A549 treated with CORT108297 at 1 μM for 4 hours (cell line): ENCODE results near the gene C12orf43. TPM values are rescaled to one million over a fixed set of nuclear protein-coding genes. Genes with fewer than 3 reads are reported as not detected.

Experiments
- total RNA-seq: library from RNA; stranded (reverse); fragments of 200-300 nt; extraction: Qiagen RNA extraction; gene quantifications from 5 replicates; pipeline ENCODE4 v1.2.3, GENCODE V29; 2022

C12orf43 gene
- total RNA-seq: 23.7 to 25.2 TPM (median 24.7 TPM) in 5 replicates

DNA sequence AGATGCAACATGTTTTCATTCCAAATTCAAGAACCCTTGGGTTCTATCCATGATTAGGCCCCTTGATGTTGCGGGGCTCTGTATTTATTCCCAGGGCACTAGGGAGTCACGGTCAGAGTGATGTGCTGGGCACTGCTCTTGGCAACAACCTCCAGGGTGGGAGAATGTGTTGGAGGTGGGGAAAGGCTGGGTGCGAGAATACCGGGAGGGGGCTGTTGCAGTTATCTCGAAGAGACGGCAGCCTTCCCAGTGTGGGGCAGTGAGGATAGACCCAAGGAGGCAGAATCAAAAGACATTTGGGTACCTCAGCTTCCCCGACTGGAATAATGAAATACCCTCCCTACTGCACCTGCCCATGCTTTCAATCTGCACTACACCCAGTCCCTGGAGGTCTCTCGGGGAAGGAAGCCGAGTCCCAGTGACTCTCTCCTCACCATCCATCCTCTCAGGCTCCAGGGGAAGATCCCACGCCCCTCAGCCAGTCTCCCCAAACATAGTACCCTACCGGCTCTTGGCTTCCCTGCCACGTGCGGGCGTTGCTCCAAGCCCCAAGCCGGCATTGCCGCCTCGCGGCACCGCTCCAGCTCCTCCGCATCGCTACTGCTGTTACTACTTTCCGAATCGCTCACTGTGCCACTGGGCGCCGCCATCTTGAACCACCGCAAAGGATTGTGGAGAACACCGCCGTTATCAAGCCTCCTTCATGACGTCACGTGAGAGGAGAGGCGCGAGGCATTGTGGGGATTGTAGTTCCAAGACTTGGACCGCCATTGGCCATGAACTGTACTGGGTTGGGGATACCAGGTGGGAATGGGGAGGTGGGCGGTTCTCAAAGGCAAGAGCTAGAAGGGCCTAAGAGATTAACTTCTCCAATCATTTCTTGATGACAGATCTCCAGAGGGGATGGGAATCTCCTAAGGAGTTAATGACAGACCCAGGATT lies at the start of gene C12orf43:
TSS of gene C12orf43 (minus strand) at position 663 of the 942 bp plus-strand sequence. CDS start at position 650, 13 bp downstream.

DNA sequence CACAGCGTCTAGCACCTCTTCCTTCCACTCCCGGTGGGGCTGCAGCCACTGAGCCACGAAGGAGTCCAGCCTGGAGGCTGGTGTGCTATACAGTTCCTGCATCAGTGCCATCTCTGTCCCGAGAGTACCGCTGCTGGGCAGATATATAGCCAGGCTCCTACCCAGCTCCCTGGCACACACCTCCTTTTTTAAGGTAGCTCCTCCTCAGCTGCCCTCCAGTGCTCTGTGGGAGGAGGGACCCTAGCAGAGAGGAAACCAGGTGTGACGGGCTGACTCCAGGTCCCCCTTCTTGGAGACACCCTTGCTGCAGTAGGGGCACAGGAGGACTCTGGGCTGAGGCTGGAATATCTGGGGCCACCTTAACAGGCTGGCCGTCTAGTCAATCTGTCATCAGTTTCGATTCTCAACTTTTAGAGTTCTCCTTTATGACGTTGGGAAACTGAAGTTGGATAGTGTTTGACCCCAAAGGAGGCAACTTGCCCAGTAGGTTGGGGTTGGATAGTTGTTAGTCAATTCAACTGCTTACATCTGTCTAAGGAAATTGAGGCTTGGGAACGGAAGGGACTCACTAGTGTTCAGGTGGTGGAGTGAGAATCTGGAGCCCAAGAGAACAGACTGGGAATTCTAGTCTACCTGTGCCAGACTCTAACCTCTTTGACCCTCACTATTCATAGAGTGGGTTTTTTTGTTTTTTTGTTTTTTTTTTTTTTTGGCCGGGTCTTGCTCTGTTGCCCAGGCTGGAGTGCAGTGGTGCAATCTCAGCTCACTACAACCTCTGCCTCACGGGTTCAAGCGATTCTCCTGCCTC lies 22.8 kb upstream of the C12orf43 start, which contains the start of gene OASL:
TSS of gene OASL (minus strand) at position 386 of the 808 bp plus-strand sequence. CDS start at position 111, 275 bp downstream.

DNA sequence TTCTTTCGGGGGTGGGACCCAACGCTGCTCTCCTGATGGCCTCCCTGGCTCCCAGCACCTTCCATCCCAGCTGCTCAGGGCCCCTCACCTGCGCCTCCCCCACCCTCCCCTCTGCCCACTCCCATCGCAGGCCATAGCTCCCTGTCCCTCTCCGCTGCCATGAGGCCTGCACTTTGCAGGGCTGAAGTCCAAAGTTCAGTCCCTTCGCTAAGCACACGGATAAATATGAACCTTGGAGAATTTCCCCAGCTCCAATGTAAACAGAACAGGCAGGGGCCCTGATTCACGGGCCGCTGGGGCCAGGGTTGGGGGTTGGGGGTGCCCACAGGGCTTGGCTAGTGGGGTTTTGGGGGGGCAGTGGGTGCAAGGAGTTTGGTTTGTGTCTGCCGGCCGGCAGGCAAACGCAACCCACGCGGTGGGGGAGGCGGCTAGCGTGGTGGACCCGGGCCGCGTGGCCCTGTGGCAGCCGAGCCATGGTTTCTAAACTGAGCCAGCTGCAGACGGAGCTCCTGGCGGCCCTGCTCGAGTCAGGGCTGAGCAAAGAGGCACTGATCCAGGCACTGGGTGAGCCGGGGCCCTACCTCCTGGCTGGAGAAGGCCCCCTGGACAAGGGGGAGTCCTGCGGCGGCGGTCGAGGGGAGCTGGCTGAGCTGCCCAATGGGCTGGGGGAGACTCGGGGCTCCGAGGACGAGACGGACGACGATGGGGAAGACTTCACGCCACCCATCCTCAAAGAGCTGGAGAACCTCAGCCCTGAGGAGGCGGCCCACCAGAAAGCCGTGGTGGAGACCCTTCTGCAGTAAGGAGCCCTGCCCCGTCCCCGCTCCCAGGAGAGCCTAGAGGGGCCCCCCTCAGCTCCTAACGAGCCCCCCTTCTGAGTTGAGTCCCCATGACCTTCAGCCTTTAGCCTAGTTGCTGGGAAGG lies 37.7 kb downstream of the C12orf43 start, which contains the start of gene HNF1A:
TSS of gene HNF1A (plus strand) at position 248 of the 924 bp plus-strand sequence. CDS start at position 474, 226 bp downstream.

Other genes starting within 250 kb of the C12orf43 start
- 36.5 to 55.2 TPM (median 48.7 TPM) in 5 replicates for gene SPPL3, start 112.1 kb downstream of the C12orf43 start, total RNA-seq
- 4.2 to 6.5 TPM (median 5.9 TPM) in 5 replicates for gene HNF1A, start 37.9 kb downstream of the C12orf43 start, total RNA-seq
- 3.5 to 5.0 TPM (median 4.5 TPM) in 5 replicates for gene OASL, start 22.8 kb upstream of the C12orf43 start, total RNA-seq
- not detected in 5 replicates for gene P2RX7, start 116.4 kb upstream of the C12orf43 start, total RNA-seq
- gene P2RX4, start 193.6 kb upstream of the C12orf43 start, total RNA-seq: 14.4 to 20.6 TPM (median 18.1 TPM) in 5 replicates